HG02623 (cell line): ENCODE data around the gene PGPEP1.

Experiments
- ATAC-seq: cut with Tn5 transposase; IDR thresholded peaks from one replicate; pipeline ENCODE4 v1.9.1; 2021; ENCODE audit warnings: moderate library complexity; ENCODE audit not compliant: unreplicated experiment

Gene PGPEP1

GRCh38 chr19:18417250-18418028 lies 77.0 kb downstream of the PGPEP1 start:
- no peak for ATAC-seq

- no peak for ATAC-seq
Measured at GRCh38 chr19:18418029-18418482, 77.7 kb downstream of the PGPEP1 start.

GRCh38 chr19:18418483-18419194 lies 78.2 kb downstream of the PGPEP1 start:
- no peak for ATAC-seq

GRCh38 chr19:18419195-18419698 lies 78.8 kb downstream of the PGPEP1 start, which contains the start of gene SSBP4:
Gene SSBP4 (plus strand): TSS chr19:18419398. CDS start chr19:18419649, 251 bp downstream.
- ATAC-seq, result peak; percentile 37
